ENCODE data around the gene AK5. TPM values are rescaled to one million over a fixed set of nuclear protein-coding genes. Genes with fewer than 3 reads are reported as not detected.

The AK5 gene
- total and polyA plus RNA-seq, 11 donors, result 0.14 to 0.91 (median 0.40) TPM; not detected in 2

DNA sequence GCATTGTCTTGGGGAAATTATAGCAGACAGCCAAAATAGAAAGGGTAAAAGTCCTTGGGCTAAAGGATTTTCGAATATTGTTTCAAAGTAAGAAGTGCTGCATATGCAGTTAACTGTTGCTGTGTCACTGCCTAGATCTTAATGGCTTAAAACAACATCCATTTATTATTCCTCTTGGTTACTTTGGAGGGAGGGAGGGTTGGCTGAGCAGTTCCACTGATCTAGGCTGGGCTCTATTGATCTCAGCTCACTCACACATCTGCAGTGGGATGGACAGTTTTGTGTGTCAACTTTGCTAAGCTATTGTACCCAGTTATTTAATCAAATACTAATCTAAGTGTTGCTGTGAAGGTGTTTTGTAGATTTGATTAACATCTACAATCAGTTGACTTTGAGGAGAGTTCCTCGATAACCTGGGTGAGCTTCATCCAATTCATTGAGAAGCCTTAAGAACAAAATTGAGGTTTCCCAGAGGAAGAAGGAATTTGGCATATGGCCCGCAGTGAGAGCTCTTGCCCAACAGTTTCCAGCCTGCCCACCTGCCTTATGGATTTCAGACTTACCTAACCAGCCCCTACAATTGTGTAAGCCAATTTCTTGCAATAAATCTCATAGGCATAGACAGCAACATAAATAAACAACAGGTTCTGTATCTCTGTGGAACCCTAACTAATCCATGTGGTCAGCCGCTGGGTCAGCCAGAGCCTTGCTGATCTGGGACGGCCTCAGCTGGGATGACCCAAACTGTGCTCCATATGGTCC lies 187.3 kb downstream of the AK5 start:
- no peak overlapping the region for H3K27ac ChIP-seq
- no peak for ATAC-seq
- WGBS, 4 donors, result 72 to 89% (median 80%) methylated on average over 5 of the region's 5 CpGs
- H3K4me1 ChIP-seq, result peaks cover 0 to 10% (median 0%) of the 10 kb centered on the region in 12 donors
- intact Hi-C loops (cut with DNase I), result no loop called here
- H3K27me3 ChIP-seq, result no peaks in the 10 kb centered on the region
- H3K9me3 ChIP-seq, result peaks cover 0 to 4% (median 0%) of the 10 kb centered on the region in 12 donors
- no peak for TF ChIP-seq POLR2A (IDR thresholded peaks at IDR 0.05)
- no peak for TF ChIP-seq CTCF (IDR thresholded peaks at IDR 0.05)
- H3K4me3 ChIP-seq, result no peak overlapping the region
- no peak for DNase-seq
- H3K36me3 ChIP-seq, result no peaks in the 10 kb centered on the region

DNA sequence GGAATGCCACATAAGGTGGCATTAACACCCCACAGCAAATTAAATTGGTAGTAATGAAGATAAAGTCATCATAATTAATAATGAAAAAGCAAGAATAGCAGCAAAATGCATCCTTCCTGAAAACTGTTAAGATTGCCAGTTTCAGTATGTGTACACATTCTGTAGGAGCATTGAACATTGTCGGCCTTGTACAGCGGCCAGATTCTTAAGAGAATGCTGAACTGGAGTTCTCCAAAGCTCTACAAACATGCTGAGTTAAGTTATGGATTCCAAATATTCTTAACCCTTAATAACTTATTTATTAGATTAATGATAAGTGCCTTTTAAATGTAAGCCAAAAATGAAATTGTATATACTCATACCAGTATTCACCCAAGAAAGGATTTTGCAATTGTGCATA lies 189.9 kb downstream of the AK5 start:
- DNase-seq (no peak), ATAC-seq (no peak)
- no peak overlapping the region for H3K4me3 ChIP-seq
- no peaks in the 10 kb centered on the region for H3K27me3 ChIP-seq
- WGBS, 4 donors, result 82 to 92% (median 86%) methylated on average over 2 of the region's 2 CpGs
- no peak for TF ChIP-seq CTCF (IDR thresholded peaks at IDR 0.05)
- TF ChIP-seq POLR2A (IDR thresholded peaks at IDR 0.05), result no peak
- peaks cover 0 to 4% (median 0%) of the 10 kb centered on the region in 12 donors for H3K9me3 ChIP-seq
- H3K36me3 ChIP-seq, result no peaks in the 10 kb centered on the region
- H3K4me1 ChIP-seq, result peaks cover 0 to 10% (median 0%) of the 10 kb centered on the region in 12 donors
- no peak overlapping the region for H3K27ac ChIP-seq
- intact Hi-C loops (cut with DNase I), result no loop called here

DNA sequence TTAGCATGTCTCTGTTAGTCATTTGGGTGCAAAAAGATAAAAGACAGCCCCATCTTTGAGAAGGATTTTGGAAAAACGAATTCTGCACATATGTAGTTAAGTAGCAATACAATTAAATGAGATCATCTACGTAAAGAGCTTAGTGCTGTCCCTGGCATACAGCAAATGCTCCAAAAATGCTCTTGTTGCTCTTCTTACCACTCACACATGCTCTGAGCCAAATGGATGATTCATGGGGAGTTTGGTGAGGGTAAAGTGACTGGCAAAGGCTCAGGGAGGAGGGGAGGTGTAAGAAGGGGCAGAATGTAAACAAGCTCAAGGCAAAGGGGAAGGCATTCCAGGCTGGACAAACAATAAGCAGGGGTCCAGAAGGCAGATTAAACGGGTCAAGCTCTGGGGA lies 191.9 kb downstream of the AK5 start:
- Histone ChIP-seq H3K4me3 (no peak overlapping the region), H3K27me3 (no peaks in the 10 kb centered on the region), H3K27ac (no peak overlapping the region), H3K36me3 (no peaks in the 10 kb centered on the region), H3K4me1 (peaks cover 0 to 5% (median 0%) of the 10 kb centered on the region in 12 donors), H3K9me3 (peaks cover 0 to 4% (median 0%) of the 10 kb centered on the region in 12 donors)
- ATAC-seq (no peak), DNase-seq (no peak)
- 54 to 62% (median 59%) methylated on average over 3 of the region's 3 CpGs for WGBS, 4 donors
- TF ChIP-seq POLR2A (IDR thresholded peaks at IDR 0.05), result no peak
- no peak for TF ChIP-seq CTCF (IDR thresholded peaks at IDR 0.05)
- intact Hi-C loops (cut with DNase I), result no loop called here

DNA sequence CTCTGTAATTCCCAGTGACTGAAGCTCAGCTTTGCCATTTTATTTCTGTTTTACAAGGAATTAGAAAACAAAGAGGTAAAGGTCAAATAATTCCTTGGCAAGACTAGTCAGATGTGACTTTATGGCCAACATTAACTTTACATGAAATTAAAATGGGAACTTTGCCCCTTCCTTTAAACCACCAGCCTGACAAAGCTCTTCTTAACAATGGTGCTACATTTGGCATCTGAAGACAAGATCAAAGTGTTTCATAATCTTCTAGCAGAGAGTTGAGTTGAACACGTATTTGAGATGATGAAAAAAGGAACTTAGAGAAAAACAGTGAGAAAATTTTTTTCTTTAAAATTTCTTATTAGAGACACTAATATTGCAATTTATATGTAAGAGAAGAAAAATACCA lies 193.8 kb downstream of the AK5 start:
- Histone ChIP-seq H3K4me1 (peaks cover 0 to 5% (median 0%) of the 10 kb centered on the region in 12 donors), H3K9me3 (peaks cover 0 to 4% (median 0%) of the 10 kb centered on the region in 12 donors), H3K4me3 (no peak overlapping the region), H3K27ac (no peak overlapping the region), H3K36me3 (no peaks in the 10 kb centered on the region), H3K27me3 (no peaks in the 10 kb centered on the region)
- DNase-seq (no peak), ATAC-seq (no peak)
- intact Hi-C loops (cut with DNase I), result no loop called here
- WGBS, 4 donors, result 34 to 43% (median 37%) methylated on average over 1 of the region's 1 CpG
- TF ChIP-seq POLR2A (IDR thresholded peaks at IDR 0.05), result no peak
- no peak for TF ChIP-seq CTCF (IDR thresholded peaks at IDR 0.05)
